ENCODE data around the gene SLC26A6. TPM values are rescaled to one million over a fixed set of nuclear protein-coding genes. Genes with fewer than 3 reads are reported as not detected.

SLC26A6 gene
- total and polyA plus RNA-seq, 2 of the 13 experiments (the other 11 are each of a cell fraction or from before 2014, with no cell fraction given), result 40.7 to 184 TPM

DNA sequence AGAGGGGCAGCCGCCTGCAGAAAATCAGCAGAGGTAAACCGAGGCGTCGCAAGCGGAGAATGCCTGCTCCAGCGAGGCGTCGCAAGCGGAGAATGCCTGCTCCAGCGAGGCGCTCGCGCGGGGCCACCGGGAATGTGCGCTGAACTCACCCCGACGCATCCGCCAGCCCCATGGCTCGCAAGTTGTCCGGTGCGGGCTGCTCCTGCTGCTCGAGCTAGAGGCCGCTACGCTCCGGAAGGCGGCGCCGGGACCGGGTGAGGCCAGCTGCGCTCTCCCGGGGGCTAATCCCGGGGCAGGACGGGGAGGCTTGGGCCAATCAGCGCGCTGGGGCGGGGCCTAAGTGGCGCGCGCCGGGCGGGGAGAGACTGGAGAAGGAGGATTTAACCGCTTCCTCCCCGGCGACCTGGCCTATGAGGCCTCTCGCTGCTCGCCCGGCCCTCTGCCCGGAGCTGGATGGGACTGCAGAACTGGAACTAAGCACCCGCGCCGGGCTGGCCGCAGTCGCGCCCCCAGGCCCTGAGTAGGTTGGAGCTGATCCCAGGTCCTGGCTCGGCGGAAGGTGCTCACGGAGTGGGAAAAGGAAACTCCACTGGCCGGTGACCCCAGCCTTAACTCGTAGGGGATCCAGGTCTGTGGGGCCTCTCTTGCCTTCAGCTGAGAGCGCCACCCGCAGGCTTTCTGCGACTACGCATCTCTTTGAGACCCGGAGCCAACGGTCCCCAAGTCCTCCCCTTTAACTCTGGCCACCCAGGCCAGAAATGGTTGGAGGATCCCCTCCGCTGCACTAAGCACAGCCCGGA, at the start of gene SLC26A6 (continued):
- TF ChIP-seq MXD1 (CRISPR knock-in tag; IDR thresholded peaks at IDR 0.05), result peak; percentile 95
- TF ChIP-seq, protein P1, sequence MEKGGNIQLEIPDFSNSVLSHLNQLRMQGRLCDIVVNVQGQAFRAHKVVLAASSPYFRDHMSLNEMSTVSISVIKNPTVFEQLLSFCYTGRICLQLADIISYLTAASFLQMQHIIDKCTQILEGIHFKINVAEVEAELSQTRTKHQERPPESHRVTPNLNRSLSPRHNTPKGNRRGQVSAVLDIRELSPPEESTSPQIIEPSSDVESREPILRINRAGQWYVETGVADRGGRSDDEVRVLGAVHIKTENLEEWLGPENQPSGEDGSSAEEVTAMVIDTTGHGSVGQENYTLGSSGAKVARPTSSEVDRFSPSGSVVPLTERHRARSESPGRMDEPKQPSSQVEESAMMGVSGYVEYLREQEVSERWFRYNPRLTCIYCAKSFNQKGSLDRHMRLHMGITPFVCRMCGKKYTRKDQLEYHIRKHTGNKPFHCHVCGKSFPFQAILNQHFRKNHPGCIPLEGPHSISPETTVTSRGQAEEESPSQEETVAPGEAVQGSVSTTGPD (CRISPR knock-in tag; IDR thresholded peaks at IDR 0.05), result no peak
- no peak for TF ChIP-seq FUBP1 (CRISPR knock-in tag; IDR thresholded peaks at IDR 0.05; ENCODE audit: borderline replicate concordance)
- TF ChIP-seq, protein P2, sequence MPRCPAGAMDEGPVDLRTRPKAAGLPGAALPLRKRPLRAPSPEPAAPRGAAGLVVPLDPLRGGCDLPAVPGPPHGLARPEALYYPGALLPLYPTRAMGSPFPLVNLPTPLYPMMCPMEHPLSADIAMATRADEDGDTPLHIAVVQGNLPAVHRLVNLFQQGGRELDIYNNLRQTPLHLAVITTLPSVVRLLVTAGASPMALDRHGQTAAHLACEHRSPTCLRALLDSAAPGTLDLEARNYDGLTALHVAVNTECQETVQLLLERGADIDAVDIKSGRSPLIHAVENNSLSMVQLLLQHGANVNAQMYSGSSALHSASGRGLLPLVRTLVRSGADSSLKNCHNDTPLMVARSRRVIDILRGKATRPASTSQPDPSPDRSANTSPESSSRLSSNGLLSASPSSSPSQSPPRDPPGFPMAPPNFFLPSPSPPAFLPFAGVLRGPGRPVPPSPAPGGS (CRISPR knock-in tag; IDR thresholded peaks at IDR 0.05), result peak; percentile 44; the same call in 1 of the 2 replicates
- peak; percentile 43 for TF ChIP-seq MXD3 (CRISPR knock-in tag; IDR thresholded peaks at IDR 0.05)
- 0 out of 2 replicates have a peak, but pooled peaks have one; percentile 29 for TF ChIP-seq NFKBIZ (CRISPR knock-in tag; IDR thresholded peaks at IDR 0.05)
- 0 out of 2 replicates have a peak, but pooled peaks have one; percentile 73 for TF ChIP-seq ZNF703 (CRISPR knock-in tag; IDR thresholded peaks at IDR 0.05; ENCODE audit: borderline replicate concordance)
- peak; percentile 79 for TF ChIP-seq HNRNPLL (IDR thresholded peaks at IDR 0.05; ENCODE audit: low read depth, low read length, poor library complexity, severe bottlenecking)
- no peak for TF ChIP-seq ZNF12 (CRISPR knock-in tag; IDR thresholded peaks at IDR 0.05)
- peak; percentile 27; the same call in 1 of the 2 replicates for TF ChIP-seq ELF1 (CRISPR knock-in tag; IDR thresholded peaks at IDR 0.05)
- TF ChIP-seq DNMT3B (CRISPR knock-in tag; conservative IDR thresholded peaks at IDR 0.05), result no peak
- TF ChIP-seq SRY (CRISPR knock-in tag; IDR thresholded peaks at IDR 0.05), result peak; percentile 95
- no peak; the same call in 1 of the 2 replicates for TF ChIP-seq ZNF747 (CRISPR knock-in tag; IDR thresholded peaks at IDR 0.05; ENCODE audit: borderline replicate concordance)
- TF ChIP-seq FOSL1 (CRISPR knock-in tag; IDR thresholded peaks at IDR 0.05; ENCODE audit: borderline replicate concordance), result no peak
- peak; percentile 69; the same call in 1 of the 3 replicates for TF ChIP-seq MXI1 (IDR thresholded peaks at IDR 0.05; ENCODE audit: borderline replicate concordance, low read depth, low read length)
- TF ChIP-seq ZNF460 (CRISPR knock-in tag; IDR thresholded peaks at IDR 0.05; ENCODE audit: borderline replicate concordance), result no peak; the same call in 1 of the 2 replicates
- TF ChIP-seq, protein P3, sequence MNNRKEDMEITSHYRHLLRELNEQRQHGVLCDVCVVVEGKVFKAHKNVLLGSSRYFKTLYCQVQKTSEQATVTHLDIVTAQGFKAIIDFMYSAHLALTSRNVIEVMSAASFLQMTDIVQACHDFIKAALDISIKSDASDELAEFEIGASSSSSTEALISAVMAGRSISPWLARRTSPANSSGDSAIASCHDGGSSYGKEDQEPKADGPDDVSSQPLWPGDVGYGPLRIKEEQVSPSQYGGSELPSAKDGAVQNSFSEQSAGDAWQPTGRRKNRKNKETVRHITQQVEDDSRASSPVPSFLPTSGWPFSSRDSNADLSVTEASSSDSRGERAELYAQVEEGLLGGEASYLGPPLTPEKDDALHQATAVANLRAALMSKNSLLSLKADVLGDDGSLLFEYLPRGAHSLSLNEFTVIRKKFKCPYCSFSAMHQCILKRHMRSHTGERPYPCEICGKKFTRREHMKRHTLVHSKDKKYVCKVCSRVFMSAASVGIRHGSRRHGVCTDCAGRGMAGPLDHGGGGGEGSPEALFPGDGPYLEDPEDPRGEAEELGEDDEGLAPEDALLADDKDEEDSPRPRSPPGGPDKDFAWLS (CRISPR knock-in tag; IDR thresholded peaks at IDR 0.05; ENCODE audit: borderline replicate concordance), result 0 out of 2 replicates have a peak, but pooled peaks have one; percentile 11
- no peak for TF ChIP-seq KDM3A (CRISPR knock-in tag; IDR thresholded peaks at IDR 0.05; ENCODE audit: low read depth)
- TF ChIP-seq RXRA (CRISPR knock-in tag; IDR thresholded peaks at IDR 0.05), result no peak
- TF ChIP-seq SRSF4 (IDR thresholded peaks at IDR 0.05; ENCODE audit: low read depth, low read length, poor library complexity, severe bottlenecking), result no peak
- TF ChIP-seq ARNT2 (CRISPR knock-in tag; IDR thresholded peaks at IDR 0.05; ENCODE audit: low read depth), result peak; percentile 61

Measured in HepG2 (cell line).